GM12878 (cell line): Measurements from ENCODE around the gene MTR. TPM values are rescaled to one million over a fixed set of nuclear protein-coding genes. Genes with fewer than 3 reads are reported as not detected.

Source experiments
- ATF7 ChIP-seq: fragments of 450-650 bp; IDR thresholded peaks from 2 replicates; pipeline ENCODE4 v1.6.1; 2016; ENCODE audit warnings: low read depth, mild to moderate bottlenecking
- JUND ChIP-seq: IDR thresholded peaks from 2 replicates; pipeline ENCODE4 v1.6.1; 2012; ENCODE audit warnings: low read depth, mild to moderate bottlenecking, low read length, improper control_type of control experiment, moderate library complexity
- KDM1A ChIP-seq: fragments of 200-600 bp; sonication (generic); IDR thresholded peaks from 2 replicates; pipeline ENCODE4 v1.6.1; 2016; ENCODE audit warnings: borderline replicate concordance
- MEF2A ChIP-seq: IDR thresholded peaks from 2 replicates; pipeline ENCODE4 v1.6.1; 2011; ENCODE audit warnings: low read depth, mild to moderate bottlenecking, low read length, moderate library complexity; ENCODE audit not compliant: insufficient read depth
- NFXL1 ChIP-seq: fragments of 450-650 bp; IDR thresholded peaks from 2 replicates; pipeline ENCODE4 v1.6.1; 2017; ENCODE audit warnings: antibody characterized with exemption, mild to moderate bottlenecking, borderline replicate concordance
- NFYB ChIP-seq: IDR thresholded peaks from 2 replicates; pipeline ENCODE4 v1.6.1; 2011; ENCODE audit warnings: low read depth, mild to moderate bottlenecking, low read length, improper control_type of control experiment, moderate library complexity; ENCODE audit not compliant: insufficient read depth
- SMC3 ChIP-seq: IDR thresholded peaks from 2 replicates; pipeline ENCODE4 v1.6.1; 2011; ENCODE audit warnings: low read length, improper control_type of control experiment, borderline replicate concordance
- ZNF217 ChIP-seq: fragments of 450-650 bp; IDR thresholded peaks from 2 replicates; pipeline ENCODE4 v1.6.1; 2017; ENCODE audit warnings: antibody characterized with exemption, mild to moderate bottlenecking
- polyA plus RNA-seq, 11 experiments: library from polyadenylated mRNA; depleted of rRNA in 4 of 11; unstranded in 6 of 11; stranded (reverse) in 5 of 11; fragments of >200 nt; fragmentation: Nextera tagmentation in 4 of 11; fragmentation: Illumina TruSeq in 1 of 11; extraction: Ambion mirVana in 4 of 11; extraction: Trizol in 1 of 11; gene quantifications; 1 replicate in 1 of 11; 2 replicates in 10 of 11; pipeline versions ENCODE4 v1.2.1 to v1.2.3, GENCODE V29; 2011 to 2016; ENCODE audit warnings: inconsistent platforms in 2 of 11, missing spikeins in 2 of 11, low read depth in 1 of 11
- total RNA-seq, 4 experiments: library from RNA; depleted of rRNA in 3 of 4; stranded (reverse); fragments of >200 nt in 3 of 4; fragmentation: Illumina TruSeq in 1 of 4; extraction: Trizol in 1 of 4; gene quantifications; 2 replicates each; pipeline versions ENCODE4 v1.2.1 to v1.2.3, GENCODE V29; 2013 to 2021
- TF ChIP-seq, protein P1 (sequence below): IDR thresholded peaks from 2 replicates; pipeline ENCODE4 v1.6.1; 2011; ENCODE audit warnings: borderline replicate concordance, low read depth, mild to moderate bottlenecking, moderate library complexity, low read length; ENCODE audit not compliant: insufficient read depth, poor library complexity, severe bottlenecking
- TF ChIP-seq, protein P2 (sequence below): fragments of 450-650 bp; IDR thresholded peaks from 2 replicates; pipeline ENCODE4 v1.6.1; 2017; ENCODE audit warnings: mild to moderate bottlenecking, moderate library complexity

Gene MTR
- total and polyA plus RNA-seq, 10 of the 15 experiments (the other 5 are each of a cell fraction or from before 2014, with no cell fraction given): 2.4 to 38.7 (median 16.5) TPM

DNA sequence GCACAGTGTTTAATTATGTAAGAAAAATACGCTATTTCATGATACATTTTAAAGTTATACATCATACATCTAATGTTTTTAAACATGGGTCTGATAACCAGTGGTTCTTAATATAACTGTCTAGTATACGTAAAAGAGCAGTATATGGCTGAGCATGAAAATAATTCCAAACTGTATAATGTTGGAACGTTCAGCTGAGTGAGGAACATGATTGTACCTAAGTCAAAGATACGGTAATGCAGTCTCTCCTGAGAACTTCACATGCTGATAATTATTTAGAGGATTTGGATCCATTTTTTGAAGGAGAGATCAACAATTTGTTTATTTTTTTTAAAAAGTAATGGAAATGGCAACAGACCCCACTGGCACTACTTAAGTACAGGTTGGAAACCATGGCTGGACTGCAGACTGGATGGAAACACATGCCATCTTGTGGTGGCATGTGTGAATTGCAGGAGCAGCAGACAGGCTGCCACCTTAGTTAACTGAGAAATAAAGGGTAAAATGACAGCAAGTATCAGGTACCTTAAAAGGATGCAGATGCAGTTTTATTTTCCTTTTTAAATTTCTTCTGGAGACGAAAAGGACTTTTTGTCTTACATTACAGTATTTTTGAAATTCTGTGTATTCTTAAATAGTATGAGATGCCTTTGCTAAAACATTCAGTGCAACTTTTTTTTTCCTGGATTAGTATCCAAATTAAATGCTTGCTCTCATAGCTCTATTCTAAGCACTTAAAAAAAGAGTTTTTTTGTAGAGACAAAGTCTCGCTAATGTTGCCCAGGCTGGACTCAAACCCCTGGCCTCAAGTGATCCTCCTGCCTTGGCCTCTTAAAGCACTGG, 73.8 kb downstream of the MTR start (continued):
- TF ChIP-seq, protein P1, sequence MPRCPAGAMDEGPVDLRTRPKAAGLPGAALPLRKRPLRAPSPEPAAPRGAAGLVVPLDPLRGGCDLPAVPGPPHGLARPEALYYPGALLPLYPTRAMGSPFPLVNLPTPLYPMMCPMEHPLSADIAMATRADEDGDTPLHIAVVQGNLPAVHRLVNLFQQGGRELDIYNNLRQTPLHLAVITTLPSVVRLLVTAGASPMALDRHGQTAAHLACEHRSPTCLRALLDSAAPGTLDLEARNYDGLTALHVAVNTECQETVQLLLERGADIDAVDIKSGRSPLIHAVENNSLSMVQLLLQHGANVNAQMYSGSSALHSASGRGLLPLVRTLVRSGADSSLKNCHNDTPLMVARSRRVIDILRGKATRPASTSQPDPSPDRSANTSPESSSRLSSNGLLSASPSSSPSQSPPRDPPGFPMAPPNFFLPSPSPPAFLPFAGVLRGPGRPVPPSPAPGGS: no peak
- no peak for TF ChIP-seq MEF2A
- no peak for TF ChIP-seq KDM1A
- TF ChIP-seq ATF7: no peak
- no peak for TF ChIP-seq NFXL1
- TF ChIP-seq, protein P2, sequence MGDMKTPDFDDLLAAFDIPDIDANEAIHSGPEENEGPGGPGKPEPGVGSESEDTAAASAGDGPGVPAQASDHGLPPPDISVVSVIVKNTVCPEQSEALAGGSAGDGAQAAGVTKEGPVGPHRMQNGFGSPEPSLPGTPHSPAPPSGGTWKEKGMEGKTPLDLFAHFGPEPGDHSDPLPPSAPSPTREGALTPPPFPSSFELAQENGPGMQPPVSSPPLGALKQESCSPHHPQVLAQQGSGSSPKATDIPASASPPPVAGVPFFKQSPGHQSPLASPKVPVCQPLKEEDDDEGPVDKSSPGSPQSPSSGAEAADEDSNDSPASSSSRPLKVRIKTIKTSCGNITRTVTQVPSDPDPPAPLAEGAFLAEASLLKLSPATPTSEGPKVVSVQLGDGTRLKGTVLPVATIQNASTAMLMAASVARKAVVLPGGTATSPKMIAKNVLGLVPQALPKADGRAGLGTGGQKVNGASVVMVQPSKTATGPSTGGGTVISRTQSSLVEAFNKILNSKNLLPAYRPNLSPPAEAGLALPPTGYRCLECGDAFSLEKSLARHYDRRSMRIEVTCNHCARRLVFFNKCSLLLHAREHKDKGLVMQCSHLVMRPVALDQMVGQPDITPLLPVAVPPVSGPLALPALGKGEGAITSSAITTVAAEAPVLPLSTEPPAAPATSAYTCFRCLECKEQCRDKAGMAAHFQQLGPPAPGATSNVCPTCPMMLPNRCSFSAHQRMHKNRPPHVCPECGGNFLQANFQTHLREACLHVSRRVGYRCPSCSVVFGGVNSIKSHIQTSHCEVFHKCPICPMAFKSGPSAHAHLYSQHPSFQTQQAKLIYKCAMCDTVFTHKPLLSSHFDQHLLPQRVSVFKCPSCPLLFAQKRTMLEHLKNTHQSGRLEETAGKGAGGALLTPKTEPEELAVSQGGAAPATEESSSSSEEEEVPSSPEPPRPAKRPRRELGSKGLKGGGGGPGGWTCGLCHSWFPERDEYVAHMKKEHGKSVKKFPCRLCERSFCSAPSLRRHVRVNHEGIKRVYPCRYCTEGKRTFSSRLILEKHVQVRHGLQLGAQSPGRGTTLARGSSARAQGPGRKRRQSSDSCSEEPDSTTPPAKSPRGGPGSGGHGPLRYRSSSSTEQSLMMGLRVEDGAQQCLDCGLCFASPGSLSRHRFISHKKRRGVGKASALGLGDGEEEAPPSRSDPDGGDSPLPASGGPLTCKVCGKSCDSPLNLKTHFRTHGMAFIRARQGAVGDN: no peak
- no peak for TF ChIP-seq JUND
- TF ChIP-seq ZNF217: no peak
- peak; percentile 68 for TF ChIP-seq SMC3
- TF ChIP-seq NFYB: no peak
- TF ChIP-seq, all 136 proteins: peak for 4
